GM10266 (cell line): ENCODE data around the gene BACE2.

Experiments
- DNase-seq: peaks from one replicate; pipeline ENCODE4 v3.0.0; 2012; ENCODE audit errors: extremely low spot score
- CTCF ChIP-seq: IDR thresholded peaks from 2 replicates; pipeline ENCODE4 v1.5.1; 2012; ENCODE audit warnings: mild to moderate bottlenecking, low read depth; ENCODE audit not compliant: control insufficient read depth, insufficient read depth; ENCODE audit errors: missing control alignments

The BACE2 gene

GRCh38 chr21:41229509-41230248 is 61.7 kb downstream of the BACE2 start:
- no peak for TF ChIP-seq CTCF
- no peak for DNase-seq

DNA sequence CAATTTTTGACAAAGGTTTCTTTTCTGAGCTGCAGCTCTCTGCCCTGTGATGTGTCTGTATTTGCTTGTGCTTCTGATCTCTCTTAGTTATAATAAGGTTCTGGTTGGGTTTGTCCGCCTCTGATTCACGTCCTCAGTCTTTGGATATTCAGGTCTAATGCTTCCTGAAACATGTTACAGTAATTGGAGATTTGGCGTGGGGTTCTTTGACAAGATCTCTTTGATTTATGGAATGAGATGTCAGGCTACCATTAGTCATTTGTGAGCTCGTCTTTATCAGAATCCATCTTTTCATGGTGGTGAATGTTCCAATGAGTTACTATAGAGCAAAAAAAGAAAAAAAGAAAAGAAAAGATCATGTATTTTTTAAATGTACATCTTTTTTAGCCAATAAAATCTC is 62.5 kb downstream of the BACE2 start:
- TF ChIP-seq CTCF: no peak
- DNase-seq: no peak

DNA sequence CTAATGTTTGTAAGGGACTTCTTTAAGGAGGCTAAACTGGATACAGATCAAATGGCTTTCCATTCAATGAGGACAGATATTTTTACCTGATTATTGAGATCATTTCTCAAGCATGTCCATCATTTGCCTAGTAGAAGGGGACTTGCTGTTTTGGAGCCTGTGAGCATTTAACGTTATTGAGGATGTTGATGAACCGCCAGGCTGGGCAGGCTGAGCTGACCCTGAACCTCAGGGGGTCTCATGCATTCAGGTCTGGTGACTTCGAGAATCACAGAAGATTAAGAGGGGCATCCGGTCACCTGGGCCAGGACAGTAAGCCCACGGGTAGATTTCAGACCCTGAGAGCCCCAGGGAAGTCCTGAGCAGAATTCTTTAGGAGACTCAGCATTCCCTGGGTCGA is 63.1 kb downstream of the BACE2 start:
- no peak for DNase-seq
- TF ChIP-seq CTCF: no peak

- DNase-seq: no peak
- TF ChIP-seq CTCF: no peak
Measured at GRCh38 chr21:41232013-41232412, 64.1 kb downstream of the BACE2 start.

GRCh38 chr21:41233916-41234315 is 66.0 kb downstream of the BACE2 start:
- TF ChIP-seq CTCF: no peak
- no peak for DNase-seq

GRCh38 chr21:41234569-41234968 is 66.6 kb downstream of the BACE2 start:
- no peak for TF ChIP-seq CTCF
- no peak for DNase-seq

GRCh38 chr21:41235201-41235600 is 67.2 kb downstream of the BACE2 start:
- DNase-seq: no peak
- no peak for TF ChIP-seq CTCF
